Stomach (tissue), 9 donors: ENCODE measurements around the gene LAMC2. TPM values are rescaled to one million over a fixed set of nuclear protein-coding genes. Genes with fewer than 3 reads are reported as not detected.

Experiments
- DNase-seq, 2 donors: peaks; one replicate each; pipeline versions ENCODE4 v3.0.0 to v3.0.0-alpha.2; 2013 to 2019
- H3K27ac ChIP-seq, 5 donors: fragments of 200-600 bp in 4 of 5; sonication (generic) in 4 of 5; one replicate each; pipeline ENCODE4 v1.5.1; 2013 to 2019; ENCODE audit warnings: mild to moderate bottlenecking in 1 of 5, moderate library complexity in 1 of 5
- H3K27me3 ChIP-seq, 3 donors: fragments of 200-600 bp; sonication (generic); one replicate each; pipeline ENCODE4 v1.5.1; 2017 to 2019; ENCODE audit warnings: mixed run types in 1 of 3
- H3K36me3 ChIP-seq, 4 donors: fragments of 200-600 bp; sonication (generic); 1 replicate in 3 of 4; 2 replicates in 1 of 4; pipeline ENCODE4 v1.5.1; 2016 to 2019
- H3K4me1 ChIP-seq, 4 donors: fragments of 200-600 bp; sonication (generic); one replicate each; pipeline ENCODE4 v1.5.1; 2016 to 2019
- H3K4me3 ChIP-seq, 4 donors: fragments of 200-600 bp; sonication (generic) in 3 of 4; one replicate each; pipeline ENCODE4 v1.5.1; 2016 to 2019; ENCODE audit warnings: mild to moderate bottlenecking in 1 of 4
- H3K9me3 ChIP-seq, 4 donors: fragments of 200-600 bp; sonication (generic); one replicate each; pipeline ENCODE4 v1.5.1; 2016 to 2019
- CTCF ChIP-seq, 7 experiments: fragments of 450-650 bp in 4 of 7; fragments of 200-600 bp in 3 of 7; sonication (generic) in 3 of 7; IDR thresholded peaks; one replicate each; pipeline ENCODE4 v1.5.1; 2016 to 2019; ENCODE audit warnings: antibody characterized with exemption in 7 of 7, control low read depth in 2 of 7, mild to moderate bottlenecking in 1 of 7
- EP300 ChIP-seq: sonication (generic); formaldehyde crosslinking; IDR thresholded peaks from one replicate; pipeline ENCODE4 v1.6.1; 2017; ENCODE audit warnings: antibody characterized with exemption
- POLR2A ChIP-seq, 4 donors: fragments of 450-650 bp; IDR thresholded peaks; one replicate each; pipeline ENCODE4 v1.6.1; 2016; ENCODE audit warnings: antibody characterized with exemption in 4 of 4, control low read depth in 2 of 4, mild to moderate bottlenecking in 1 of 4, moderate library complexity in 1 of 4
- POLR2AphosphoS5 ChIP-seq, 3 donors: sonication (generic); formaldehyde crosslinking; IDR thresholded peaks; one replicate each; pipeline ENCODE4 v1.6.1; 2016; ENCODE audit warnings: antibody characterized with exemption in 3 of 3
- WGBS, 5 donors: extraction: QIAGEN DNeasy Blood & Tissue Kit in 3 of 5; methylation state at CpG; one replicate each; pipeline versions ENCODE4 v1.1.5 to v1.1.7; 2013 to 2018; 5-methylcytosine and 5-hydroxymethylcytosine counted together
- intact Hi-C: fragments of 100-400 bp; cut with DNase I; formaldehyde crosslinking; loops from one replicate; pipeline ENCODE4 v1.15.1; 2023; ENCODE audit warnings: low total_unique reads
- polyA plus RNA-seq, 3 donors: library from polyadenylated mRNA; stranded (reverse); fragments of 200-250 nt; gene quantifications; one replicate each; pipeline ENCODE4 v1.2.3, GENCODE V29; 2013
- total RNA-seq, 5 donors: library from RNA; depleted of rRNA; stranded (reverse); fragments of >200 nt; gene quantifications; one replicate each; pipeline versions ENCODE4 v1.1.0 to v1.2.3, GENCODE V29; 2014 to 2016
- donor health status: healthy with polysubstance abuse.
- donor health status: Bipolar disorder and iron deficiency.
- donor health status: healthy.

LAMC2 gene
- total and polyA plus RNA-seq, 8 donors = 2.0 to 21.3 (median 12.4) TPM

GRCh38 chr1:183223467-183223866, 37.4 kb downstream of the LAMC2 start:
- Histone ChIP-seq H3K27ac (no peak overlapping the region), H3K36me3 (no peaks in the 10 kb centered on the region), H3K4me1 (peaks cover 7 to 13% (median 11%) of the 10 kb centered on the region in 4 donors), H3K27me3 (no peaks in the 10 kb centered on the region), H3K4me3 (no peak overlapping the region), H3K9me3 (no peaks in the 10 kb centered on the region)
- no peak for TF ChIP-seq POLR2AphosphoS5 (IDR thresholded peaks at IDR 0.05)
- no peak for TF ChIP-seq POLR2A (IDR thresholded peaks at IDR 0.05)
- TF ChIP-seq EP300 = no peak
- no peak for TF ChIP-seq CTCF (IDR thresholded peaks at IDR 0.05)
- intact Hi-C loops = no loop called here
- no peak for DNase-seq
- WGBS, 5 donors = 74 to 93% (median 86%) methylated on average over 3 of the region's 3 CpGs

- no peak for DNase-seq
- Histone ChIP-seq H3K36me3 (no peaks in the 10 kb centered on the region), H3K4me1 (peaks cover 0 to 3% (median 0%) of the 10 kb centered on the region in 4 donors), H3K9me3 (no peaks in the 10 kb centered on the region), H3K4me3 (no peak overlapping the region), H3K27me3 (no peaks in the 10 kb centered on the region), H3K27ac (no peak overlapping the region)
- no peak for TF ChIP-seq POLR2AphosphoS5 (IDR thresholded peaks at IDR 0.05)
- TF ChIP-seq EP300 = no peak
- 79 to 89% (median 87%) methylated on average over 4 of the region's 4 CpGs for WGBS, 5 donors
- intact Hi-C loops = no loop called here
Measured at GRCh38 chr1:183226361-183226760, 40.3 kb downstream of the LAMC2 start.

GRCh38 chr1:183226963-183227362, 40.9 kb downstream of the LAMC2 start:
- WGBS, 5 donors = 65 to 75% (median 72%) methylated on average over 4 of the region's 4 CpGs
- Histone ChIP-seq H3K4me3 (no peak overlapping the region), H3K27ac (no peak overlapping the region), H3K4me1 (peaks cover 0 to 5% (median 0%) of the 10 kb centered on the region in 4 donors), H3K27me3 (no peaks in the 10 kb centered on the region), H3K36me3 (no peaks in the 10 kb centered on the region), H3K9me3 (no peaks in the 10 kb centered on the region)
- DNase-seq = no peak
- no peak for TF ChIP-seq EP300
- TF ChIP-seq POLR2A (IDR thresholded peaks at IDR 0.05) = no peak
- no peak for TF ChIP-seq CTCF (IDR thresholded peaks at IDR 0.05)
- TF ChIP-seq POLR2AphosphoS5 (IDR thresholded peaks at IDR 0.05) = no peak
- intact Hi-C loops = no loop called here

- Histone ChIP-seq H3K27me3 (no peaks in the 10 kb centered on the region), H3K9me3 (no peaks in the 10 kb centered on the region), H3K4me3 (no peak overlapping the region), H3K4me1 (peaks cover 0 to 8% (median 0%) of the 10 kb centered on the region in 4 donors), H3K27ac (no peak overlapping the region), H3K36me3 (no peaks in the 10 kb centered on the region)
- peak; percentile 39 to 66 for DNase-seq
- WGBS, 5 donors = 76 to 85% (median 83%) methylated on average over 15 to 16 of the region's 16 CpGs
- intact Hi-C loops = no loop called here
- TF ChIP-seq CTCF (IDR thresholded peaks at IDR 0.05) (peak in 5 of 7 experiments; percentile 22 to 72 (median 52)), EP300 (no peak)
Measured at GRCh38 chr1:183227422-183228346, 41.6 kb downstream of the LAMC2 start.
